ENCODE data around the gene LRRC27. TPM values are rescaled to one million over a fixed set of nuclear protein-coding genes. Genes with fewer than 3 reads are reported as not detected.
A peak's percentile ranks its signal among the peaks of the same experiment; 100 is the strongest.

Gene LRRC27
- total RNA-seq, 4 donors from 2014 or later = 5.9 to 69.5 (median 8.3) TPM; not detected in 1

DNA sequence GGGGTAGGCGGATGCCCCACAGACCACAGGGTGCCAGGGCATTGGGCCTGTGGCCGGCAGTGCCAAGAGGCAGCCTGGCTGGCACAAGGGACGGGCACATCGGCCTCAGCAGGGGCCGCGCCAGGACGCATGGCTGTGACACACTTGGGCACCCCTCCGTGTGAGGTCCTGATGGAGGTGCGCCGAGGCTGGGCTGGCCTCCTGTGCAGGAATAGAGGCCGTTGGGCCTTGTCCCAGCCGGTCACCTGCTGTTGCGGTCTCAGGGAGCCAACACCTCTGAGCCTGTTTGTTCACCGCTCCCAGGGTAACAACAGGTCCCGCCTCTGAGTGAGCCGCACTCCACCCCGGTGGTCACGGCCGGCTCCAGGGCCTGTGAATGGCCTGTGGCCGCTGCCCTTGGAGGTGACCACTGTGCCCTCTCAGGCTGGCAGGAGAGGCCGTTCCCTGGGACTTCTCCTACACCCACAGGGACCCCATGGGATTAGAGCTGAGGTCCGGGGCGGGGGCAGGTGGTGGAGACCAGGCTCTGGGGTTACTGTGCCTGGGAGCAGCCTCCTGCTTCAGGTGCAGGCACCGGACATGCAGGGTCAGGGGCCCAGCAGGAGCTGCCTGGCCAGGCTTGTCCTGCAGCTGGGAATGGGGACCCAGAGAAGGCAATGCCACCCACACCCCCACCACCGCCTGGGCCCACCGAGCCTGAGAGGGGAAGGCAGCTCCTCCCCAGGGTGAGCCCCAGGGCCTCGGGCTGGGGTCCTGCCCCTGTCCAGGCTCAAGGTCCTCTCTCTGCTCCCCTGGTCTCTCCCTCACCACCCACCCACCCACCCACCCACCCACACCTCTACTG, 77.1 kb downstream of the LRRC27 start:
- Histone ChIP-seq H3K27ac (peak overlapping the region; percentile 92 to 97 (median 95)), H3K4me1 (peaks cover 47 to 84% (median 70%) of the 10 kb centered on the region in 4 donors), H3K36me3 (peaks cover 0 to 21% (median 6%) of the 10 kb centered on the region in 4 donors), H3K4me3 (peak overlapping the region in 2 of 4 donors; percentile 19 to 26), H3K27me3 (no peaks in the 10 kb centered on the region), H3K9me3 (no peaks in the 10 kb centered on the region)
- intact Hi-C loops (cut with DNase I; ENCODE audit: low total_unique reads) (no loop called here), in situ Hi-C loops (cut with MboI; ENCODE audit: low pct_ligation_motif_present in 1 of 4, low pct_unique_long_range_greater_than_20kb in 1 of 4, low sequenced_read_pairs in 3 of 4) (no loop called here)
- DNase-seq = peak; percentile 80
- 62% methylated on average over 25 of the region's 27 CpGs; no CpG with 5 or more reads in 1 of the 2 donors for WGBS, 2 donors (ENCODE audit: low coverage in 1 of 2)
- TF ChIP-seq POLR2A (IDR thresholded peaks at IDR 0.05) (peak; percentile 44), POLR2AphosphoS5 (IDR thresholded peaks at IDR 0.05) (peak in 2 of 3 donors; percentile 22 to 62)
- TF ChIP-seq, protein P1, sequence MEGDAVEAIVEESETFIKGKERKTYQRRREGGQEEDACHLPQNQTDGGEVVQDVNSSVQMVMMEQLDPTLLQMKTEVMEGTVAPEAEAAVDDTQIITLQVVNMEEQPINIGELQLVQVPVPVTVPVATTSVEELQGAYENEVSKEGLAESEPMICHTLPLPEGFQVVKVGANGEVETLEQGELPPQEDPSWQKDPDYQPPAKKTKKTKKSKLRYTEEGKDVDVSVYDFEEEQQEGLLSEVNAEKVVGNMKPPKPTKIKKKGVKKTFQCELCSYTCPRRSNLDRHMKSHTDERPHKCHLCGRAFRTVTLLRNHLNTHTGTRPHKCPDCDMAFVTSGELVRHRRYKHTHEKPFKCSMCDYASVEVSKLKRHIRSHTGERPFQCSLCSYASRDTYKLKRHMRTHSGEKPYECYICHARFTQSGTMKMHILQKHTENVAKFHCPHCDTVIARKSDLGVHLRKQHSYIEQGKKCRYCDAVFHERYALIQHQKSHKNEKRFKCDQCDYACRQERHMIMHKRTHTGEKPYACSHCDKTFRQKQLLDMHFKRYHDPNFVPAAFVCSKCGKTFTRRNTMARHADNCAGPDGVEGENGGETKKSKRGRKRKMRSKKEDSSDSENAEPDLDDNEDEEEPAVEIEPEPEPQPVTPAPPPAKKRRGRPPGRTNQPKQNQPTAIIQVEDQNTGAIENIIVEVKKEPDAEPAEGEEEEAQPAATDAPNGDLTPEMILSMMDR (IDR thresholded peaks at IDR 0.05) = no peak

DNA sequence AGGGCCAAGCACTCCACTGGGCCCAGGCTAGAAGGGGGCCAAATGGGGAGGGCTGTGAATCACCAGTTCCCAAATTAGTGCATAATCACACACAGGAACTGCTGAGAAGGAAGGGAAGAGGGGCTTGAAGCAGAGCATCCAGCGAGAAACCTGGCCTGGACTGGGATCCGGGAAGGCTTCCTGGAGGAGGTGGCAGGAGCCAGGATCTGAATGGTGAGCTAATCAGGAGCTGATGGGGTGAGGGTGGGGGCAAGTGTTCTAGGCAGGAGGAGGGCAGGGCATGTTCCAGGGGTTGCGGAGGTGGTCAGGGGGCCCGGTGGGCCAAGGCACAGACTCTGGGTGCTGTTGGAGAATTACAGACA, 77.7 kb downstream of the LRRC27 start:
- Histone ChIP-seq H3K4me3 (no peak overlapping the region), H3K9me3 (no peaks in the 10 kb centered on the region), H3K4me1 (peaks cover 47 to 81% (median 70%) of the 10 kb centered on the region in 4 donors), H3K27ac (peak overlapping the region; percentile 92 to 97 (median 95)), H3K36me3 (peaks cover 0 to 19% (median 6%) of the 10 kb centered on the region in 4 donors), H3K27me3 (no peaks in the 10 kb centered on the region)
- WGBS, 2 donors (ENCODE audit: low coverage in 1 of 2) = 83 to 90% methylated on average over 2 to 4 of the region's 4 CpGs
- in situ Hi-C loops (cut with MboI; ENCODE audit: low pct_ligation_motif_present in 1 of 4, low pct_unique_long_range_greater_than_20kb in 1 of 4, low sequenced_read_pairs in 3 of 4) (no loop called here), intact Hi-C loops (cut with DNase I; ENCODE audit: low total_unique reads) (no loop called here)
- TF ChIP-seq POLR2AphosphoS5 (IDR thresholded peaks at IDR 0.05) (no peak), EP300 (IDR thresholded peaks at IDR 0.05; ENCODE audit: low read depth) (no peak), POLR2A (IDR thresholded peaks at IDR 0.05) (no peak)
- TF ChIP-seq, protein P1 (IDR thresholded peaks at IDR 0.05) = no peak
- no peak for DNase-seq

DNA sequence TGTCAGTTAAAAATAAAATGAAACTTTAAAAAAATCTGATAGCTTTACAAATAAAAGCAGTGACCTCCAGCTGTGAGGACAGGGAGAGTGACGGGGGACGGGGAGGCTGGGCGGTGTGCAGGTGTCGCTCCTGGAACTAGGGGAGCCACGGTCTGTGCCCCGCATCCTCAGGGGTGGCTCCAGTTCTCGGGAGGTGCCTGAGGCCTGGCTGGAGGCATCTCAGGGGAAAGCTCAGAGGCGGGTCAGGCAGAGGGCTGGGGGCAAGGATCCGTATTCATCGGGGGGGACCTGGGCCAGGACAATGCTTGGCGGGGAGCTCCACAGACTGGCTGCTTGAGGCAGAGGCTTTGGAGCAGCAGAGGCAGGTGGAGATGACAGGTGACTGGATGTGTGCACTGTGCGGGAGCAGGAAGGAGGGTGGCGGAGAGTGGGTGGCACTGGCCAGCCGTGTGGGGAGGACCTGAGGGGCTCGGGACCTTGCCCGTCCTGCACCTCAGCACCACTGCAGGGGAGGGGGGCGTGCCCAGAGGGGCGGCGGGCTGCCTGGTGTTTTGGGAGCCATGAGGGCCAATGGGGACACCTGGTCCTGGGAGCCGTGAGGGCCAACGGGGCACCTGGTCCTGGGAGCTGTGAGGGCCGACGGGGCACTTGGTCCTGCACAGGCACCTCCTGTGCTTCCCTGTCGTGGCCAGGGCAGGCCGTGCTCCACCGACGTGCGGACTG, 78.2 kb downstream of the LRRC27 start:
- no peak overlapping the region for H3K4me3 ChIP-seq
- DNase-seq = no peak
- no peaks in the 10 kb centered on the region for H3K9me3 ChIP-seq
- intact Hi-C loops (cut with DNase I; ENCODE audit: low total_unique reads) (no loop called here), in situ Hi-C loops (cut with MboI; ENCODE audit: low pct_ligation_motif_present in 1 of 4, low pct_unique_long_range_greater_than_20kb in 1 of 4, low sequenced_read_pairs in 3 of 4) (no loop called here)
- TF ChIP-seq POLR2AphosphoS5 (IDR thresholded peaks at IDR 0.05) = no peak
- TF ChIP-seq, protein P1 (IDR thresholded peaks at IDR 0.05) = no peak
- TF ChIP-seq POLR2A (IDR thresholded peaks at IDR 0.05) = no peak
- no peak for TF ChIP-seq EP300 (IDR thresholded peaks at IDR 0.05; ENCODE audit: low read depth)
- 70 to 87% methylated on average over 2 to 23 of the region's 28 CpGs for WGBS, 2 donors (ENCODE audit: low coverage in 1 of 2)
- H3K27ac ChIP-seq = peak overlapping the region; percentile 92 to 97 (median 95)
- H3K27me3 ChIP-seq = no peaks in the 10 kb centered on the region
- peaks cover 47 to 81% (median 70%) of the 10 kb centered on the region in 4 donors for H3K4me1 ChIP-seq
- peaks cover 0 to 13% (median 4%) of the 10 kb centered on the region in 4 donors for H3K36me3 ChIP-seq

Measured in transverse colon (tissue), 4 donors.